ENCODE data around the gene ZNF558.
"Not testable (repeated sequence)": the region's sequence is repeated elsewhere in the genome, so short reads cannot be mapped to it uniquely, and the experiment has no call there.

ZNF558 gene

DNA sequence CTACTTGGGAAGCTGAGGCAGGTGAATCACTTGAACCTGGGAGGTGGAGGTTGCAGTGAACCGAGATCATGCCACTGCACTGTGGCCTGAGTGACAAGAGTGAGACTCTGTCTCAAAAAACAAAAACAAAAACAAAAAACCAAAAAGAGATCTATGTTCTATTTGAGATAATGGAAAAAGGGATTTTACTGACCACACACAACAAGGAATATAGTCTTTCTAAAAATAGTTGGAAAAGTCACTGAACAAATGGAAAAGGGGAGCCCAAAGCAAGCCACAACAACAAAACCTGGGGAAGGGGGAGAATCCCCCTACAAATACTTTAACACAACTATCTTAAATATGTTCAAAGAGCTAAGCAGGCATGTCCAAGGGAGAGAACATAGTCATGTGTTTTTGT lies 37.3 kb downstream of the ZNF558 start:
- DNase-seq, result no peak

- DNase-seq, result not testable (repeated sequence)
Observed at GRCh38 chr19:8773587-8773986, 58.5 kb downstream of the ZNF558 start.

GRCh38 chr19:8769265-8769664 lies 62.8 kb downstream of the ZNF558 start:
- DNase-seq, result not testable (repeated sequence)

DNA sequence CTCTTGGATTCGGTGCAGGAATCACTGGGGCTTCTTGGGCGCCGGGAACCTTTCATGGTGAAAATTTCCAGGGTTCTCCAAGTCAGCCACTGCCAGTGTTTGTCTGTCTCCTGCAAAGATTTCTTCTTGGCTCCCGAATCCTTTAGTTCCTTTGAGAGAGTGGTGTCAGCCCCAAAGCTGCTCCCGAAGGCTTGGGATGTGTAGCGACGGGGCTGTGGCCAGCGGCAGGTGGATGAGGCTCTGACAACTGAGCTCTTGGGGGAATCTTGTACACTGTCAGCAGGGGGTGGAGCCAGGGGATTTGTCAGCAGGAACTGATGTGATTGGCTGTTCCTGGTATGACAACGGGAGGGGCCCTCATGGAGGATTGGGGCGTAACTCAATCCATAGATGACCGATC lies 64.8 kb downstream of the ZNF558 start:
- DNase-seq, result not testable (repeated sequence)

Measured in activated T-cell treated with anti-CD3 and anti-CD28 coated beads, Interleukin-2, amount 50 U/mL, for 48 hours (primary cell).